ENCODE data around the gene KRT72.

The KRT72 gene

DNA sequence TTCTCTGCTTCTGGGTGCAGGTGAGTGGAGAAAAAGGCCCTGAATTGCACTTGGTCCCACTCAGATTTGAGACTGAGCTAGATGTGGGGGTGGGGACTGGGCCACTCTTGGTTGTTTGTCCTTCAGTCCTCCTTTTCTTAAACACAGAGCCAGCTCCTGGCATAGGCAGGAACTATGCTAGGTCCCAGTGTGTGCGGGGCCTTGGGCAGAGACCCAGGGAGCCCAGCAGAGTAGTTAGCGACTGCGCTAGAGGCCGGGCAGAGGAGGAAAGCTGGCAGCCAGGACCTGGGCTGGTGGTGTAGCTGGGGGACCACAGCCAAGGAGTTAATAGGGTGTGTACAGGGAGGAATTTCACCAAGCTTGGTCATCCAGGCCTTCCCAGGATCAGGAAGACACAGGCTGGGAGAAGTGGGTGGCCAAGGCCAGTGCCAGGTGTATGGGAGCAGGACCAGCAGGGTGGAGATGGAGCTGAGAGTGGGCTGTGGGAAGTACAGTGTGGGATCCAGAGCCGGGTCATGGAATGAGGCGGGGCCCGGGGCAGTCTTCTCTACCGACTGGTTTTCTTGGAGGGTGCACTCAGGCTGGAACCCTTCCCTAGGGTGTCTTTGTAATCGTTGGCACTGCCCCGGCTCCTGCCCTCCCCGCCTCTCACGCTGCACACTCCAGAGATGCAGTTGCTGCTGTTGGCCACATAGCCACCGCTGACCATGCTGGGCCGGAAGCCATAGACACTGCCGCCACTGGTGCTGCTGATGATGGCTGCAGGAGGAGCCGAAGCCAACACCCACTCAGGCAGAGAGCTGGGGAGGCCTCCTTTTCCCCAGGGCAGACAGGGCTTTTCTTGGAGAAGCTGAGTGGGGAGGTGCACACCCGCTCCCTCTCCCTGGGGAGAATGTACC lies 57.0 kb downstream of the KRT72 start:
- DNase-seq: peak in 31 of 56 donors; percentile 5 to 65 (median 28)

DNA sequence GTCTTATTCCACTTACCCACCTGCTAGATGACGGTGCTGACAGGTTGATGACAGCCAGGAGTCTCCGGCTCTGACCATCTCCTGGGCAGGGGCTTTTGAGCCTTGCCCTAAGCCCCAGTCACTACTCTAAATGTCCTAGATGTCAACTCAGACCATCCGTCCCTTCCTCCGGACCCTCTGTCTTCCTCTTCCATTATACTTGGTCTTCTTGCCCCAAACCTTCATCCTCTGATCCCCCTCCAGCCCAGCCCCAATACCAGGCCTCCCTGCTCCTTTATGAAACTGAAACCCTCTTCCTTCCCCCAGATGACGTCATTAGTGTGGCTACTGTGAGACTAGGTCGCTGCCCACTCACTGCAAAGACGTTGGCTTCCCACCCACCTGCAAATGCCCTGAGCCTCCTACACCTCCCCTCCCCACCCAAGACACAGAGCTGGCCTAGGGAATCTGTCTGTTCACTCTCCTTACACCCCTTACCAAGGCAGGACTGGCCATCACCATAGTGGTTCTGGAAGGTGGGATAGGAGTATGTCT lies 58.4 kb downstream of the KRT72 start:
- no peak for DNase-seq

DNA sequence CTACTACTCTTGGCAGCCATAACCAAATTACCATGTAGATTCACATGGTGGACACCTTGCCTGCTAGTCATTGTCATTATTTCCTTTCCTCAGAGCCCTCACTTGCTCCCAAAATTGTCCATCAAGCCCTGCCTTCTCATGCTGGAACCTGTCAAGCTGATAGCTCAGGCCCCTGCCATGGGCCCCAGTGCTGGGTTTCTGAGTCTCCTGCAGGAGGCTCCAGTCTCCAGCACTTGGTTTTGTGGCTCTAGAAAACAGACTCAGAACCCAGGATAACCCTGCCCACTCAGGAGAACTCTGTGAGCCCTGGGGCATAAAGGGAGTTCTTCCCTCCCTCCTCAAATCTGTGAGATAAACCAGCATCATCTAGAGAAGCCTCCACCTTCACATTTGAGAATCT lies 59.1 kb downstream of the KRT72 start:
- no peak for DNase-seq

DNA sequence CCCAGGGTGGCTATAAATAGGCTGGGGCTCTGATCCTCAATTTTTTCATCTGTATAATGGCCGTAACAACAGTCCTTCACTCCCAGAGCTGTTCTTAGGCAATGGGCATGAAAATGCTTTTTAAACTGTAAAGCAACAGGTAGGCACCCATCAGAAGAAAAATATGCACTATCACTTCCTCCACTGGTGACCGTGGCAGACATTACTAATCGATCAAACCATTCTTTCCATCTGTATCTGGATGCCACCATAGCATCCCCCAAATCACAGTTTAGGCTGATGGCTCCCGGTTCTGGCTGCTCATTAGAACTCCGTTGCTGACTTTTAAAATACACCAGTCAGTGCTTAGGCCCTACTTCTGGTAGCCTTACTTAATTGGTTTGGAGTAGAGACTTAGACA lies 59.6 kb downstream of the KRT72 start:
- no peak for DNase-seq

DNA sequence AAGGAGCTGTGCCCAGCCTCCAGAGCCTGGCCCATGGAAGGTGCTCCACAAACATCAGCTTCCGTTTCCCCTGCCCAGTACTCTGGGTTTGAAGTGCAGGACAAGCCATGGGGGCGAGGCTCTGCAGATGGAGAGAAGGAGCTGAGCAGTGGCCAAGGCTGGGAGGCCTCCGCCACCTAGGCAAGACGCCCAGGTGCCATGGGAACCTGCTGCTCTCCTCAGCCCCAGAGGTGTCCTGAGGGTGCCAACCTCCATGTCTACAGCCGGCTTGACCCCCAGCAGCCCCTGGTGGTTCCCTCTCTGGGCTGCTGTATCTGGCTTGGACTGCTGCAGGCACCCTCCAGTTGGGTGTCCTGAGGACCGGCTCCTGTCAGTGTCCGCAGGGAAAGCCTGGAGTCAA lies 60.7 kb downstream of the KRT72 start:
- no peak for DNase-seq

DNA sequence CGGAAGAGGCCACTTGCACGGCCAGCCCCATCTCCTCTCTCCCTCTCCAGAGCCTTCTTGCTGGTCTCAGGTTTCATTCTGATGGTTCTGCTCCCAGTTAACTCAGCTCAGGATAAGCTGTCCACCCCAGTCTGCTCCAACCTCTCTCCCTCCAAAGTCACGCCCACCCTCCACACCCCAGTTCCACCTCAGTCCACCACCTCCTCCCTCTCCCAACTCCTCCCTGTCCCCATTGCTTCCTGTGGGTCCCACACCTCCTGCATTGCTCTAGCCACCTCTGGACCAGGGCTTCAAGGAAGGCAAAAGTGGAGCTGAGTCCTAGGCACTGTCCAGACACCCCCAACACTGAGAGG lies 61.5 kb downstream of the KRT72 start:
- no peak for DNase-seq

DNA sequence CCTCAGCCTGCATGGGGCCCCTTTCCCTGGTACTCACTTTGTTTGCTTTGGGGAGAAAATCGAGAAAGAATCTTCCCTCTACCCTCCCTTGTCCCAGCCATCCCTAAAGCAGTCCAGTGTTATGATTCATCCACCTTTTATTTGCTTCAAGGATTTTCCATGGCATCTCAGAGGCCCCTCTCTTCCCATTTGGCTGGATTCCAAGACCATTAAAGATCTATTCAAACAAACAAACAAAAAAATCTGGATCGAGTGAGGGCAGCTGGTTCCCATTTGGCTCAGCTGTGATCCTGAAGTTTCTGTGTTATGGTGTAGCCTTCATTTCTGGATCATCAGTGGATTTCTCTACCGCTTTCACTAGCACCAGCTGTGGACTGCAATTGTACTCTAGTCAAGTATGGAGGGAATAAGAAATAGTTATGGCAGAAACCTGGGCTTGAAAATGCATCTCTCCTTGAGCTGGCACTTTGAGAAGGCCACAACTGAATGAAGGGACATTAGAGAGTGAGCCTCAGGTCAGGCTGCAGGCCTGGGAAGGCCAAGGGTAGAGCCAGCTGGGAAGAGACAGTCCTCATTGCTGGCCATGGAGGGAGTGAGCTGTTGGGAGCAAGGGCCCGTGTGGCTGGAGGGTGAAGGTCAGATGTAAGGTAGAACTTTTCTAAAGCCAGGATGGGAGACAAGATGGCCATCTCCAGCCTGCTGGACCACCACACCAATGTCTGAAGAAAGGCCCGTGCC lies 62.0 kb downstream of the KRT72 start:
- no peak for DNase-seq

DNA sequence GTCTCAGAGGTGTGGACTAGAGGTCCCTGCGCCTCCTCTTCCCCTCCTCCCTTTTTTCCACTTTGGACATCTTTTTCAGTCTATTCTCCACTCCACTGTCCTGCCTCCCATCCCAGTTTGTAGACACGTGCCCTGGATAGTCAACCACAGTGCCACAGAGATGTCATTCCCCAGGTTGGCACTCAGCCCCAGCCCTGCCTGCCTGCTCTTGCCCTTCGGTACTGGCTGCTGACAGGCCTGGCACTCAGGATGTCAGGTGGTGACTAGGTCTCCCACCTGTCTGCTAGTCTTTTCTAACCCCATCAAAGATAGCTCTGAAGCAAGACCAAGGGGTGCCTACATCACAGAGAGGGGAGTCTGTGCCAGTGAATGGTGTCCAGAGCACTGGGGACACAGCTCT lies 64.2 kb downstream of the KRT72 start:
- no peak for DNase-seq

Measured in nucleus accumbens (tissue), 56 donors.